ENCODE measurements around the gene MBNL2. TPM values are rescaled to one million over a fixed set of nuclear protein-coding genes. Genes with fewer than 3 reads are reported as not detected.

MBNL2 gene
- total RNA-seq, 3 donors from 2014 or later = 68.5 to 131 (median 120) TPM

DNA sequence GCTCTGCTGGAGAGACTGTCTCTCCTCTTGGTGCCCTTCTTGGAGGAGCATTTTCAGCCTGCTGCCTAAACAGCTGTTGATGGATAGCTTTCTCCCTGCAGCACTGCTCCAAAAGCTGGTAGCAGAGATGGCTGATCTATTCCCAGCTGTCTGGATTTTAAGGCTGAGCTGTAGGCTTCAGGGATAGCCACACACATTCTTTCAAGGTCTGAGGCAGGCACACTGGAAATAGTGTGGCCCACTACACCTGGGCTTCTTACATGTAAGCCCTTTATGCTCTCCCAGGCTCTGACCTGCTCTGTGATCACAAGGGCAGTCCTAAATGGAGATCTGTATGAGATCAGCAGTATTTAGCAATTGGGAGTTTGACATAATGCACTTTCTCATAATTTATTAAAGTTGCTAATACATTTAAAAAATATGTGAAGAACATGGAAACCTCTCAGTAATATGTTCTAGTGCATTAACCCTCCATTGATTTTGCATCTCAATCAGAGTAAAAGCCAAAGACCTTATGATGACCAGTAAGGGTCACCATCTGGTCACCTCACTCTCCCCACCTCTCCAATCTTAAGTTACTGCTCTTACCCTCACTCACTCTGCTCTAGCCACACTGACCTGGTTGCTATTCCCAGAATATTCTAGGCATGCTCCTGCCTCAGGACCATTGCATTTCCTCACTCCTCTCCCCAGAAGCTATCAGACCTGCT lies 91.6 kb downstream of the MBNL2 start:
- H3K4me3 ChIP-seq = no peak overlapping the region
- DNase-seq (ENCODE audit: low spot score in 2 of 2) = no peak
- H3K36me3 ChIP-seq = no peaks in the 10 kb centered on the region
- H3K27me3 ChIP-seq = no peaks in the 10 kb centered on the region
- no peak for TF ChIP-seq POLR2AphosphoS5 (IDR thresholded peaks at IDR 0.05)
- no peak for TF ChIP-seq POLR2A (IDR thresholded peaks at IDR 0.05)
- TF ChIP-seq, protein P1, sequence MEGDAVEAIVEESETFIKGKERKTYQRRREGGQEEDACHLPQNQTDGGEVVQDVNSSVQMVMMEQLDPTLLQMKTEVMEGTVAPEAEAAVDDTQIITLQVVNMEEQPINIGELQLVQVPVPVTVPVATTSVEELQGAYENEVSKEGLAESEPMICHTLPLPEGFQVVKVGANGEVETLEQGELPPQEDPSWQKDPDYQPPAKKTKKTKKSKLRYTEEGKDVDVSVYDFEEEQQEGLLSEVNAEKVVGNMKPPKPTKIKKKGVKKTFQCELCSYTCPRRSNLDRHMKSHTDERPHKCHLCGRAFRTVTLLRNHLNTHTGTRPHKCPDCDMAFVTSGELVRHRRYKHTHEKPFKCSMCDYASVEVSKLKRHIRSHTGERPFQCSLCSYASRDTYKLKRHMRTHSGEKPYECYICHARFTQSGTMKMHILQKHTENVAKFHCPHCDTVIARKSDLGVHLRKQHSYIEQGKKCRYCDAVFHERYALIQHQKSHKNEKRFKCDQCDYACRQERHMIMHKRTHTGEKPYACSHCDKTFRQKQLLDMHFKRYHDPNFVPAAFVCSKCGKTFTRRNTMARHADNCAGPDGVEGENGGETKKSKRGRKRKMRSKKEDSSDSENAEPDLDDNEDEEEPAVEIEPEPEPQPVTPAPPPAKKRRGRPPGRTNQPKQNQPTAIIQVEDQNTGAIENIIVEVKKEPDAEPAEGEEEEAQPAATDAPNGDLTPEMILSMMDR (IDR thresholded peaks at IDR 0.05) = no peak
- no peak overlapping the region for H3K27ac ChIP-seq
- intact Hi-C loops (cut with DNase I; ENCODE audit: low total_unique reads) = no loop called here
- no peaks in the 10 kb centered on the region for H3K9me3 ChIP-seq
- no peaks in the 10 kb centered on the region for H3K4me1 ChIP-seq

DNA sequence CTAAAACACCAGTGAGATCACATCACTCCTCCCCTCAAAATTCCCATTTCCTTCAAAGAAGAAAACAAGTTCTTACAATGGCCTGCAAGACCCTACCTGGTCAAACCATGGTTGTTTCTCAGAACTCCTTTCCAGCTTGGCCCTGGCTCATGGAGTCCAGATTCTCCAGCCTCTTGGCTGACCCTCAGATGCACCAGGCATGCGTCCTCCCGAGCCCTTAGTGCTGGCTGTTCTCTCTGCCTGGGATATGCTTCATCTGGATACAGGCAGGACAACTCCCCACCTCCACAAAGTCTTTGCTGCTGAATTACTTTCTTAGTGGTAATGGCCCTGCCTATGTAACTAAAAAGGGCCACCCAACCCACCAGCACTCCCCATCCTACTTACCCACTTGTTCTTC lies 94.3 kb downstream of the MBNL2 start:
- intact Hi-C loops (cut with DNase I; ENCODE audit: low total_unique reads) = no loop called here
- H3K4me3 ChIP-seq = no peak overlapping the region
- H3K27ac ChIP-seq = no peak overlapping the region
- TF ChIP-seq POLR2A (IDR thresholded peaks at IDR 0.05) = no peak
- no peak for TF ChIP-seq POLR2AphosphoS5 (IDR thresholded peaks at IDR 0.05)
- TF ChIP-seq, protein P1 (IDR thresholded peaks at IDR 0.05) = no peak
- H3K36me3 ChIP-seq = no peaks in the 10 kb centered on the region
- no peaks in the 10 kb centered on the region for H3K4me1 ChIP-seq
- no peak for DNase-seq (ENCODE audit: low spot score in 2 of 2)
- no peaks in the 10 kb centered on the region for H3K27me3 ChIP-seq
- no peaks in the 10 kb centered on the region for H3K9me3 ChIP-seq

DNA sequence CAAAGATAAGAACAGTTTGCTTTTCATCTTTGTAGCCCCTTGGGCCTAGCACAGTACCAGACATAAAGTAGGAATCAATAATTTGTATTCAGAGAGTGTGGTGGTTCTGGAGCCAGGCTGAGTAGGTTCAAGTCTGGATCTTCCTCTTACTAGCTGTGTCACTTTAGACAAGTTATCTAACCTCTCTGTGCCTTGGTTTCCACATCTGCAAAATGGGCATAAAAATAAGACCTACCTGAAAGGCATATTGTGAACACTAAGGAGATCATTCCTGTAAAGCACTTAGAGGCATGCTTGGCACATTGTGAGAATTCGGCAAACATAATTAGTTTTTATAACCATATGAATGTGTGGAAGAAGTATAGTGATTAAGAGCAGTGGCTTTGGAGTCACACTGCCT lies 95.8 kb downstream of the MBNL2 start:
- H3K36me3 ChIP-seq = no peaks in the 10 kb centered on the region
- no peak for TF ChIP-seq POLR2AphosphoS5 (IDR thresholded peaks at IDR 0.05)
- no peak for TF ChIP-seq POLR2A (IDR thresholded peaks at IDR 0.05)
- TF ChIP-seq, protein P1 (IDR thresholded peaks at IDR 0.05) = no peak
- H3K4me3 ChIP-seq = no peak overlapping the region
- H3K27ac ChIP-seq = no peak overlapping the region
- no peaks in the 10 kb centered on the region for H3K27me3 ChIP-seq
- H3K4me1 ChIP-seq = no peaks in the 10 kb centered on the region
- DNase-seq (ENCODE audit: low spot score in 2 of 2) = no peak
- intact Hi-C loops (cut with DNase I; ENCODE audit: low total_unique reads) = no loop called here
- no peaks in the 10 kb centered on the region for H3K9me3 ChIP-seq

DNA sequence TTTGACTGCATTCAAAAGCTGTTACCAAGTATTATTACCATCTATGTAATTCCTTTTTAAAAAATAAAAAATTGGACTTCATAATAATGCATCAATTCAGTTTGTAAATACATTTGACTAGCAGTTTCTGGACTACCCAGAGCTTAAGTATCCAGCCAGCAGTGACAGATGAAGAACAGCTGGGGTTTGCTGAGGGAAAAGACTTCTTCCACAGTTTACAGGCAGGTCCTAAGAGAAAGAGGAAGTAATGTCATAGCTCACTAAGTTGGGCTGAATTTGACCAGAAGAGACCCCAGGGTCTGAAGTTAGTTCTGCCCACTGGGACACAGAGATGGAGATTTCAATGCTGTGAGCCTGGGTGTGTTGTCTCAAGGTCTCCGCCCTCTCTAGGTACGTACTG lies 96.4 kb downstream of the MBNL2 start:
- H3K27me3 ChIP-seq = no peaks in the 10 kb centered on the region
- no peak overlapping the region for H3K27ac ChIP-seq
- no peak overlapping the region for H3K4me3 ChIP-seq
- intact Hi-C loops (cut with DNase I; ENCODE audit: low total_unique reads) = no loop called here
- TF ChIP-seq POLR2AphosphoS5 (IDR thresholded peaks at IDR 0.05) = no peak
- TF ChIP-seq, protein P1 (IDR thresholded peaks at IDR 0.05) = no peak
- no peak for TF ChIP-seq POLR2A (IDR thresholded peaks at IDR 0.05)
- no peaks in the 10 kb centered on the region for H3K4me1 ChIP-seq
- DNase-seq (ENCODE audit: low spot score in 2 of 2) = no peak
- no peaks in the 10 kb centered on the region for H3K9me3 ChIP-seq
- H3K36me3 ChIP-seq = no peaks in the 10 kb centered on the region

DNA sequence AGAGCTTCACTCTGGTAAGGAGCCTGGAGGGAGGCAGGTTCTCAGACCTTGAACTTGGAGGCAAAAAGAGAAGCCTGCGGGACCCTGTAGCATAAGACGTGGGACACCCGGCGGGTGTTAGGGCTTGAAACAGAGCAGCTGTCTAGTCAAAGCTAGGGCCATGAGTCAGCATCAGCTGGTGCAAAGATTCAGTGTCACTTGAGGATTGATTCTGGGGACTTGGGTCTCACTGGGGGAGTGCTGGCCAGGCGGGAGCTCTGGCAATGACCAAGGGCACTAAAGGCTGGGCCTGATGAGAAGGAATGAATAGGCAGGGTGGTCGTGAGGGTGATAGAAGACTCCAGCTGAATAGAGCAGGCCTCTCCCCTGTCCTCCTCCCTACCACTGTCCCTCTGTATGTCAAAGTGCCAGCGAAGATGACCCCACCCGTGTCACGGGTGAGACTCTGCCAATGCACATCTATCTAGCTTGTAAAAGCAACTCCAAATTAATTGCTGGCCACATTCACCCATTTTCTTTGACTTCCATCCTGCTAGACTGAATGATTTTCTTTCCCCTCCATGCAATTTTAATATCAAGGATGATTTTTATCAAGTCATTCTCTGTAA lies 97.1 kb downstream of the MBNL2 start:
- intact Hi-C loops (cut with DNase I; ENCODE audit: low total_unique reads) = no loop called here
- Histone ChIP-seq H3K27me3 (no peaks in the 10 kb centered on the region), H3K4me3 (no peak overlapping the region), H3K27ac (peak overlapping the region in 1 of 2 donors; percentile 0), H3K4me1 (no peaks in the 10 kb centered on the region), H3K36me3 (no peaks in the 10 kb centered on the region), H3K9me3 (no peaks in the 10 kb centered on the region)
- TF ChIP-seq POLR2AphosphoS5 (IDR thresholded peaks at IDR 0.05) = no peak
- TF ChIP-seq, protein P1 (IDR thresholded peaks at IDR 0.05) = no peak
- TF ChIP-seq POLR2A (IDR thresholded peaks at IDR 0.05) = no peak
- DNase-seq (ENCODE audit: low spot score in 2 of 2) = no peak

Measured in breast epithelium (tissue), 4 donors.